Thoracic aorta (tissue), 2 donors: ENCODE results near the gene F8. TPM values are rescaled to one million over a fixed set of nuclear protein-coding genes. Genes with fewer than 3 reads are reported as not detected.
"Not testable (repeated sequence)": the region's sequence is repeated elsewhere in the genome, so short reads cannot be mapped to it uniquely, and the experiment has no call there.

Experiments
- ATAC-seq: fragments of 150-250 bp; one replicate; pipeline ENCODE4 v1.8.0; 2017; ENCODE audit warnings: low read depth; ENCODE audit not compliant: insufficient number of reproducible peaks, low FRiP score
- DNase-seq: peaks from one replicate; pipeline ENCODE4 v3.0.0-alpha.2; 2020; ENCODE audit warnings: low spot score
- H3K27ac ChIP-seq, 2 donors: fragments of 200-600 bp; sonication (generic); 1 replicate in 1 of 2; 2 replicates in 1 of 2; pipeline ENCODE4 v1.5.1; 2016; ENCODE audit warnings: mild to moderate bottlenecking in 2 of 2, moderate library complexity in 2 of 2
- H3K27me3 ChIP-seq: fragments of 200-600 bp; sonication (generic); replicated peaks from 2 replicates; pipeline ENCODE4 v1.6.0; 2016; ENCODE audit warnings: mild to moderate bottlenecking; ENCODE audit not compliant: insufficient read depth
- H3K36me3 ChIP-seq: fragments of 200-600 bp; sonication (generic); one replicate; pipeline ENCODE4 v1.5.1; 2016
- H3K4me1 ChIP-seq, 2 donors: fragments of 200-600 bp; sonication (generic); 1 replicate in 1 of 2; 2 replicates in 1 of 2; pipeline versions ENCODE4 v1.5.1 to v1.6.0; 2016; ENCODE audit warnings: low read depth in 2 of 2, mild to moderate bottlenecking in 1 of 2; ENCODE audit not compliant: control insufficient read depth in 1 of 2
- H3K4me3 ChIP-seq: fragments of 200-600 bp; sonication (generic); 2 replicates; pipeline ENCODE4 v1.5.1; 2016; ENCODE audit warnings: mild to moderate bottlenecking
- H3K9me3 ChIP-seq: fragments of 200-600 bp; sonication (generic); 2 replicates; pipeline ENCODE4 v1.5.1; 2016
- total RNA-seq, 2 donors: library from RNA; depleted of rRNA; stranded (reverse); fragments of >200 nt; gene quantifications; one replicate each; pipeline versions ENCODE4 v1.1.0 to v1.2.3, GENCODE V29; 2016
- TF ChIP-seq, protein P1 (sequence below): fragments of 200-600 bp; sonication (generic); IDR thresholded peaks from one replicate; pipeline ENCODE4 v1.5.1; 2019; ENCODE audit warnings: antibody characterized with exemption

F8 gene
- total RNA-seq, 2 donors from 2014 or later, result 7.7 to 18.1 TPM

DNA sequence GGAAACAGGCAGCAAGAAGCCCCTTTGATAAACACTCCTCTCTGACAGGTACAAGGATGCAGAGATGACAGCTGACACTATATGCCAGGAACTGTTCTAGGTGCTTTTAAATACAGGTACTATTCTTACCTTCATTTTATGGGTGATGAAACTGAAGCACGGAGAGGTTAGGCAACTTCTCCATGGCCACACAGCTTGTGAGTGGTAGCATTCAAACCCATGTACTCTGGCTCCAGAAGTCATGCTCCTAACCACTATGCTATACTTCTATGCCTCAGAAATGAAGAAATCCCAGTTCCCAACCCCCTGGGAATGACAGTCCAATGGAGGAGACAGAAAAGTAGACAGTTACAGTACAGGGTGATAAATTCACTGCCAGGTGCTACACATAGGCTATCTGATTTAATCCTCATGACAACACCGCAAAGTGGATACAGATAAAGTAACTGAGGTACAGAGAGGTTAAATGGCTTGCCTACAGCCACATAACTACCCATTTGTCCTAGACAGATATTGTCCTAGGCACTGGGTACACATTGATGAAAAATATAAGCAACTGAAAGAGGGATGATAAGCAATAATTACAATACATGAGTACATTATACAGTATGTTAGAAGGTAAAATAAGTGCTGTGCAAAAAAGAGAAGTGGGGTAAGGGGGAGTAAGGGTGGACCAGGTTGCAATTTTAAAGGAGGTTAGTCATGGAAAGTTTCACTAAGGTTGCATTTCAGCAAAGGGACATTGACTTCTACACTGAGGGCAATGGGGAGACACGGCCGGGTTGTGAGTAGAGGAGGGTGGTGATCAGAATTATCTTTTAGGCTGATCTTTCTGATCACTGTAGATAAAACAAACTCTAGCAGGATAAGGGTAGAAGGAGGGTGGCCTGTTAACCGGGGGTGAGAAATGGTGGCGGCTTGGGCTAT is 1.6 kb upstream of the F8 start:
- peaks cover 0 to 11% of the 10 kb centered on the region in 2 donors for H3K4me1 ChIP-seq
- no peaks in the 10 kb centered on the region for H3K27me3 ChIP-seq
- H3K36me3 ChIP-seq, result no peaks in the 10 kb centered on the region
- no peak for ATAC-seq
- H3K27ac ChIP-seq, result no peak overlapping the region
- no peak for DNase-seq
- TF ChIP-seq, protein P1, sequence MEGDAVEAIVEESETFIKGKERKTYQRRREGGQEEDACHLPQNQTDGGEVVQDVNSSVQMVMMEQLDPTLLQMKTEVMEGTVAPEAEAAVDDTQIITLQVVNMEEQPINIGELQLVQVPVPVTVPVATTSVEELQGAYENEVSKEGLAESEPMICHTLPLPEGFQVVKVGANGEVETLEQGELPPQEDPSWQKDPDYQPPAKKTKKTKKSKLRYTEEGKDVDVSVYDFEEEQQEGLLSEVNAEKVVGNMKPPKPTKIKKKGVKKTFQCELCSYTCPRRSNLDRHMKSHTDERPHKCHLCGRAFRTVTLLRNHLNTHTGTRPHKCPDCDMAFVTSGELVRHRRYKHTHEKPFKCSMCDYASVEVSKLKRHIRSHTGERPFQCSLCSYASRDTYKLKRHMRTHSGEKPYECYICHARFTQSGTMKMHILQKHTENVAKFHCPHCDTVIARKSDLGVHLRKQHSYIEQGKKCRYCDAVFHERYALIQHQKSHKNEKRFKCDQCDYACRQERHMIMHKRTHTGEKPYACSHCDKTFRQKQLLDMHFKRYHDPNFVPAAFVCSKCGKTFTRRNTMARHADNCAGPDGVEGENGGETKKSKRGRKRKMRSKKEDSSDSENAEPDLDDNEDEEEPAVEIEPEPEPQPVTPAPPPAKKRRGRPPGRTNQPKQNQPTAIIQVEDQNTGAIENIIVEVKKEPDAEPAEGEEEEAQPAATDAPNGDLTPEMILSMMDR, result no peak
- no peak overlapping the region for H3K4me3 ChIP-seq
- no peaks in the 10 kb centered on the region for H3K9me3 ChIP-seq

DNA sequence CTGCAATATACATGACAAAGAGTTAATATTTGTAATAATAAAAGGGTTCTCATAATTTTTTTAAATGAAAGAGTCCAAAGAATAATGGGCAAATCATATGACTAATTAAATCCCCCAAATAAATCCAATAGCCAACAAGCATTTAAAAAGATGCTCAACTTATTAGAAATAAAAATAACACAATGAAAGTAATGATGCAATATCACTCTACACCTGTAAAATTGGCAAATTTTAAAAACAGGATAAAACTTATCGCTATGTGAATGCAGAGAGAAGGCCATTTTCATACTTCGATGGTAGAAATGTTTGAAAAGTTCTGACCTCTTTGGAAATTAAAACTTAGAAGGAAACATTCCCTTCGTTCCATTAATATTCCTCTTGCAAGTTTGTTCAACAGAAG is 1.9 kb downstream of the F8 start:
- Histone ChIP-seq H3K27ac (no peak overlapping the region), H3K27me3 (no peaks in the 10 kb centered on the region), H3K36me3 (no peaks in the 10 kb centered on the region), H3K4me1 (no peaks in the 10 kb centered on the region), H3K9me3 (no peaks in the 10 kb centered on the region), H3K4me3 (no peak overlapping the region)
- no peak for ATAC-seq
- TF ChIP-seq, protein P1, result no peak
- DNase-seq, result no peak

DNA sequence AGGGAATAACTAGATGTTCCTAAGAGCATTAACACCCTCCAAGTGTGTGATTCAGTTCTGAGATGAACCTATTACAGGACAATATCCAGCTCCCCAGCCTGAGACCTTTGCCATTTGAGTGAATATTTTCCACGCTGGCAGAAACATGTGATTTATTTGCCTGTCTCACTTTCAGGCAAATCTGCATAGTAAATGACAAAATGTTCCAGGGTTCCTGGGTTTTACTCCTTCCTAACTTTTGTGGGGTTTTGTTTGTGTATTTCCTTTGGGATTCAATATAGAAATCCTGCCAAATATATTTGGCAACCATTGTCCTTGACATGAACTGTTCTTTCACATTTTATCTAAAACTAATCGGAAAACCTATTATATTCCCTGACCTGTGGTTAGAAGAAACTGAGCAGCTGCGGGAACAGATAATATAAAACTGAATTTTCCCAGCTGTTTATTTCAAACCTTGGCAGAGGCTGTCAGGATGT is 12.5 kb downstream of the F8 start:
- no peak for ATAC-seq
- H3K36me3 ChIP-seq, result no peaks in the 10 kb centered on the region
- H3K4me3 ChIP-seq, result no peak overlapping the region
- TF ChIP-seq, protein P1, result no peak
- no peaks in the 10 kb centered on the region for H3K27me3 ChIP-seq
- H3K9me3 ChIP-seq, result no peaks in the 10 kb centered on the region
- H3K27ac ChIP-seq, result no peak overlapping the region
- no peak for DNase-seq
- H3K4me1 ChIP-seq, result no peaks in the 10 kb centered on the region

DNA sequence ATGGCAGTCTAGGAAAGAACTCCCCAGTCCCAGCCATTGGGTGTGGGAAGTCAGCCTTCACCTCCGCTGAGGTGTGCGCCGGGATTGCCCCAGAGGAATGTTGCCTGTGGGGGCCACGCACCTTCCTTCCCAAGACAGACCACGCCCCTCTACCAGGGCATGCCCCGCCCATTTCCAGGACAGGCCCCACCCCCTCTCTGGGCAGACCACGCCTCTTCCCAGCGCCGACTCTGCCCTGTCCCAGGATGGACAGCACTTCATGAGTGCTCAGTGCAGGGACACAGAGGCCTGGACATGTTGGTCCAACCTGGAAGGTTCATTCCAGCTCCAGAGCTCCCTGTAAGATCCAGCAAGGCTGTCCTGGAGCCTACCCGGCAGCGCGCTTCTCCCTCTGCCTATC is 13.9 kb downstream of the F8 start:
- H3K27me3 ChIP-seq, H3K4me1 ChIP-seq, DNase-seq, H3K36me3 ChIP-seq, H3K27ac ChIP-seq, H3K9me3 ChIP-seq, ATAC-seq, H3K4me3 ChIP-seq: not testable (repeated sequence)

DNA sequence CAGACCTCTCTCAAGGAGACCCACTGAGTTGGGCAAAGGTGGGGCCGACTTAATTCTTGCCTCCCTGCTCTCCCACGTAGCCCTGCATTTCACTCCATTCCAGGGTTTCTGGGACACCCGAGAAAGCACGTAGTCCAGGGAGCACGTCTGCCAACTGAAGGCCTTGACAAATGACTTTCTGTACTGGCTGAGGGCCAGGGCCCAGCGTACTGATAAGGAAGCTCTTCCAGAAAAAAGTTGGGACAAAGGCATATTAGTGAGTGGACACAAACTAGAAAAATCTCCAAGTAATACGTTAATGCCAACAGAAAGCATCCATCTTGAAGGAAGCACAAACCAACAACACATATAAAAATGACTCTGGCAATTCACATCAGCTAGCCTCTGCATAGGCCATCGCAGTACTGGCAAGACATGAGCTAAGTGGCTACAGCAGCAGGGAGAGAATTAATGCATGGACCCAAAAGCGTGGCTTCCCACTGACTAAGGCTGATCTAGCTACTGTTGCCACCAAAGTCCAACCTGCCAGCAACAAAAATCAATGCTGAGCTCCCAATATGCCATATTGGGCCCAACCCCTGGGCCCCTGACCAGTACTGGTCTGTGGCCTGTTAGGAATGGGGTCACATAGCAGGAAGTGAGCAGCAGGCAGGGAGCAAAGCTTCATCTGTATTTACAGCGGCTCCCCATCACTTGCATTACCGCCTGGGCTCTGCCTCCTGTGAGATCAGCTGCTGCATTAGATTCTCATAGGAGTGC is 15.4 kb downstream of the F8 start:
- not testable (repeated sequence) for H3K4me3 ChIP-seq, ATAC-seq, H3K9me3 ChIP-seq, H3K4me1 ChIP-seq, H3K27ac ChIP-seq, DNase-seq, H3K36me3 ChIP-seq, H3K27me3 ChIP-seq

DNA sequence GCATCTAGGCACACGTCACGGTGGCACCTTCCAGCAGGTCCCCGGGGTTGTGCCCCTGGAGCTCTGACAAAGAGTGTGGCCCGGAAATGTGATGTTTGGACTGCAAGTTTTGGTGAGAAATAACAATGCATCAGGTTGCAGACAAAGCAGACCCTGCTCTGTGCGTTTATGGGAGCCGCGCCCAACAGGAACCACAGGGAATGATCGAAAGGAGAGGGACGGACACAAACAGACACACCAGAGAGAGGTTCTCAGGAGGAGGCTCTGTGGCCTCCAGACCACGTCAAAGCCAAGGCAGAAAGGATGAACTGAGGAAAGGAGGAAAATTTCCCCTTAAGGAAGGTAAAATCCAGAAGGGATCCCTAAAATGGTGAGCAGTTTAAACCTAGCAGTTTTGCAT is 16.1 kb downstream of the F8 start:
- ATAC-seq, H3K27ac ChIP-seq, H3K4me1 ChIP-seq, H3K36me3 ChIP-seq, H3K4me3 ChIP-seq, DNase-seq, H3K27me3 ChIP-seq, H3K9me3 ChIP-seq: not testable (repeated sequence)
